ENCODE measurements around the gene BTF3. TPM values are rescaled to one million over a fixed set of nuclear protein-coding genes. Genes with fewer than 3 reads are reported as not detected.

BTF3 gene
- total RNA-seq, 2 donors from 2014 or later = 147 to 346 TPM

DNA sequence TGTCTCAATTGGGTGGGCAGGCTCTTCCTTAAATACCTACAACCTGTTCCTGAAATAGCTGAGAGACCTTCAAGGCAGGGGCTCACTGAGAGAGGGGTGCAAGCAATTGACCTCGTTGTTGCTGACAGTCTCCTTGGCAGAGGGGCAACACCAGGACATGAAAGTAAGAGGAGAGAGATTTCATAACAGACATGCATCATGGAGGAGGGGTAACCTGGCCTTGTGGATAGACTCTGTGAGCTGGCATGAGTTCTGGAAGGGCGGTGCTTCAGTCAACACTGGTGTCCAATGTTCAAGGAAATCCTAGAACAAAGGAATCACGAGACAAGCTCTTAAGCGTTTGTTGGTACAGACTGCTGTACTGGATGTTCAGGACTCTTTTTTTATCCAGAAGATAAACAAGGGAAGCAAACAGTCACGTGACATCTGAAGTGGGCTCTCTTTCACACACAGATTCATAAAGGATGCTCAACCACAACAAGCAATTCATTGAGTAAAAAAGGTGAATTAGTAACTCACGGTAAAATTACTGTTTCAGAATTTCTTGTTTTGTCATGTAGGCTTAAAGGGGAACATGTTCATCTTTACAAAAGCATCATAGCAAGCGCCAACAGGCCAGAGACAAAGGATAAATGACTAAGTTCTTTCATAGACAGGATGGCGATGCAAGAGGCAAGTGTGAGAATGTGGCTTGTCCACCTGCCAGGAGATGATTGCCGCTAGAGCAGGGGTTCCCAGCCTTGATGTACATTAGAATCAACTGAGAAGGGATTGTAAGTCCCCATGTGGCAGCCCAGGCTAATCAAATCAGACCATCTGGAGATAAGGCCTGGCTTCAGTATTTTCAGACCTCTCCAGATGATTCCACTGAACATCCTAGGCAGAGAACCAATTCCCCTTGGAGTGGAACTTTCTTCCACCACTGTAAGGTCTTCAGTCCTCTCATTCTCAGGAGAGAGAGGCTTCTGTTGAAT is 46.5 kb downstream of the BTF3 start:
- peak overlapping the region in 2 of 4 donors; percentile 27 to 47 for H3K27ac ChIP-seq
- no peaks in the 10 kb centered on the region for H3K27me3 ChIP-seq
- peaks cover 30% of the 10 kb centered on the region for H3K4me1 ChIP-seq
- no peaks in the 10 kb centered on the region for H3K9me3 ChIP-seq
- no peaks in the 10 kb centered on the region for H3K36me3 ChIP-seq (replicated peaks in 1 of 2; ENCODE audit: insufficient read depth in 1 of 2, low read depth in 2 of 2)
- peak; percentile 93 for ATAC-seq
- no peak overlapping the region for H3K4me3 ChIP-seq
- TF ChIP-seq, protein P1, sequence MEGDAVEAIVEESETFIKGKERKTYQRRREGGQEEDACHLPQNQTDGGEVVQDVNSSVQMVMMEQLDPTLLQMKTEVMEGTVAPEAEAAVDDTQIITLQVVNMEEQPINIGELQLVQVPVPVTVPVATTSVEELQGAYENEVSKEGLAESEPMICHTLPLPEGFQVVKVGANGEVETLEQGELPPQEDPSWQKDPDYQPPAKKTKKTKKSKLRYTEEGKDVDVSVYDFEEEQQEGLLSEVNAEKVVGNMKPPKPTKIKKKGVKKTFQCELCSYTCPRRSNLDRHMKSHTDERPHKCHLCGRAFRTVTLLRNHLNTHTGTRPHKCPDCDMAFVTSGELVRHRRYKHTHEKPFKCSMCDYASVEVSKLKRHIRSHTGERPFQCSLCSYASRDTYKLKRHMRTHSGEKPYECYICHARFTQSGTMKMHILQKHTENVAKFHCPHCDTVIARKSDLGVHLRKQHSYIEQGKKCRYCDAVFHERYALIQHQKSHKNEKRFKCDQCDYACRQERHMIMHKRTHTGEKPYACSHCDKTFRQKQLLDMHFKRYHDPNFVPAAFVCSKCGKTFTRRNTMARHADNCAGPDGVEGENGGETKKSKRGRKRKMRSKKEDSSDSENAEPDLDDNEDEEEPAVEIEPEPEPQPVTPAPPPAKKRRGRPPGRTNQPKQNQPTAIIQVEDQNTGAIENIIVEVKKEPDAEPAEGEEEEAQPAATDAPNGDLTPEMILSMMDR (IDR thresholded peaks at IDR 0.05) = no peak
- TF ChIP-seq POLR2A (IDR thresholded peaks at IDR 0.05) = no peak
- 49 to 52% methylated on average over 9 of the region's 9 CpGs for WGBS, 2 donors
- peak; percentile 65 to 87 (median 82) for DNase-seq
- intact Hi-C loops (cut with DNase I) = no loop called here

DNA sequence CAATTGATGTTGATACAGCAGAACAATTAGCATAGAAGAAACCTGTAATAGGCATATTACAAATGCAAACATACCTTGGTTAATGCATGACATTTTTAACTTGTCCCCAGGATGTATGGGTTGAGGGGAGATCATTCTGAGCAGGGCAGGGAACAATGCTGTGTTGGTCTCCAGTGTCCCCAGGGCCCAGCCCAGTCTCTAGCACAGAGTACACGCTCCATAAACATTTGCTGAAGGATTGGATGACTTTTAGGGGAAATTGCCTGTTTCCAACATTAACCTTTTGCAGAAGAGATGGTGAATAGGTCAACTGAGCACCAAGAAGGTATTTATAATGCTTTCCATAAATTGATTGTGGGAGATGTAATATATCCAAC is 47.1 kb downstream of the BTF3 start:
- Histone ChIP-seq H3K4me1 (peaks cover 30% of the 10 kb centered on the region), H3K9me3 (no peaks in the 10 kb centered on the region), H3K4me3 (no peak overlapping the region), H3K27ac (no peak overlapping the region), H3K36me3 (replicated peaks in 1 of 2; ENCODE audit: insufficient read depth in 1 of 2, low read depth in 2 of 2) (no peaks in the 10 kb centered on the region), H3K27me3 (no peaks in the 10 kb centered on the region)
- intact Hi-C loops (cut with DNase I) = no loop called here
- DNase-seq (no peak), ATAC-seq (no peak)
- 73 to 81% methylated on average over 1 of the region's 1 CpG for WGBS, 2 donors
- no peak for TF ChIP-seq POLR2A (IDR thresholded peaks at IDR 0.05)
- TF ChIP-seq, protein P1 (IDR thresholded peaks at IDR 0.05) = no peak

- peaks cover 6% of the 10 kb centered on the region for H3K4me1 ChIP-seq
- no peaks in the 10 kb centered on the region for H3K9me3 ChIP-seq
- H3K4me3 ChIP-seq = no peak overlapping the region
- H3K27ac ChIP-seq = no peak overlapping the region
- ATAC-seq (no peak), DNase-seq (no peak)
- H3K27me3 ChIP-seq = no peaks in the 10 kb centered on the region
- H3K36me3 ChIP-seq (replicated peaks in 1 of 2; ENCODE audit: insufficient read depth in 1 of 2, low read depth in 2 of 2) = peaks cover 4 to 16% of the 10 kb centered on the region in 2 donors
- 81 to 83% methylated on average over 1 of the region's 1 CpG for WGBS, 2 donors
- intact Hi-C loops (cut with DNase I) = no loop called here
- no peak for TF ChIP-seq POLR2A (IDR thresholded peaks at IDR 0.05)
- TF ChIP-seq, protein P1 (IDR thresholded peaks at IDR 0.05) = no peak
These were observed 51.8 kb downstream of the BTF3 start for GRCh38 chr5:73550016-73550415.

- Histone ChIP-seq H3K9me3 (no peaks in the 10 kb centered on the region), H3K36me3 (replicated peaks in 1 of 2; ENCODE audit: insufficient read depth in 1 of 2, low read depth in 2 of 2) (peaks cover 4 to 24% of the 10 kb centered on the region in 2 donors), H3K27me3 (no peaks in the 10 kb centered on the region), H3K4me3 (no peak overlapping the region), H3K27ac (no peak overlapping the region), H3K4me1 (no peaks in the 10 kb centered on the region)
- DNase-seq = no peak
- no peak for TF ChIP-seq POLR2A (IDR thresholded peaks at IDR 0.05)
- TF ChIP-seq, protein P1 (IDR thresholded peaks at IDR 0.05) = no peak
- intact Hi-C loops (cut with DNase I) = no loop called here
- no peak for ATAC-seq
These were observed 54.4 kb downstream of the BTF3 start for GRCh38 chr5:73552642-73553041.

Other genes starting within 250 kb of the BTF3 start
- gene FOXD1, start 49.7 kb upstream of the BTF3 start, total RNA-seq = not detected
- gene ANKRA2, start 67.2 kb downstream of the BTF3 start, total RNA-seq = 10 to 100 TPM in 1 of 2 donors, 1 to 10 TPM in 1; 5.9 to 12.7 TPM
- 10 to 100 TPM in 1 of 2 donors, 1 to 10 TPM in 1; 4.2 to 27.4 TPM for gene UTP15, start 67.3 kb downstream of the BTF3 start, total RNA-seq
- gene ARHGEF28, start 127.8 kb downstream of the BTF3 start, total RNA-seq = 10 to 100 TPM; 63.0 to 67.2 TPM

Data from body of pancreas (tissue), 4 donors.